Epidermal melanocyte (primary cell): ENCODE results near the gene PABPN1L.
"Not testable (repeated sequence)": the region's sequence is repeated elsewhere in the genome, so short reads cannot be mapped to it uniquely, and the experiment has no call there.

Experiments
- DNase-seq: peaks from one replicate; pipeline ENCODE4 v3.0.0; 2011; ENCODE audit warnings: low spot score; ENCODE audit not compliant: insufficient read length

PABPN1L gene

GRCh38 chr16:88833086-88833485 lies 33.4 kb downstream of the PABPN1L start:
- DNase-seq, result no peak

- no peak for DNase-seq
These were observed 34.6 kb downstream of the PABPN1L start for GRCh38 chr16:88831838-88832237.

- no peak for DNase-seq
These were observed 35.7 kb downstream of the PABPN1L start for GRCh38 chr16:88830783-88831182.

GRCh38 chr16:88830258-88830657 lies 36.2 kb downstream of the PABPN1L start:
- no peak for DNase-seq

GRCh38 chr16:88828711-88829110 lies 37.7 kb downstream of the PABPN1L start:
- DNase-seq, result no peak

GRCh38 chr16:88827727-88828126 lies 38.7 kb downstream of the PABPN1L start:
- no peak for DNase-seq

GRCh38 chr16:88826070-88826840 lies 40.2 kb downstream of the PABPN1L start:
- DNase-seq, result no peak

- DNase-seq, result no peak
These were observed 41.3 kb downstream of the PABPN1L start for GRCh38 chr16:88825146-88825545.

- no peak for DNase-seq
These were observed 42.0 kb downstream of the PABPN1L start for GRCh38 chr16:88824256-88825077.

GRCh38 chr16:88823646-88824045 lies 42.8 kb downstream of the PABPN1L start:
- not testable (repeated sequence) for DNase-seq

- DNase-seq, result no peak
These were observed 44.0 kb downstream of the PABPN1L start for GRCh38 chr16:88822281-88823040.

- DNase-seq, result no peak
These were observed 45.2 kb downstream of the PABPN1L start for GRCh38 chr16:88821168-88821850.

GRCh38 chr16:88820385-88821025 lies 46.0 kb downstream of the PABPN1L start:
- DNase-seq, result no peak

GRCh38 chr16:88819126-88819525 lies 47.3 kb downstream of the PABPN1L start:
- no peak for DNase-seq

- no peak for DNase-seq
These were observed 47.9 kb downstream of the PABPN1L start for GRCh38 chr16:88818575-88818874.

- DNase-seq, result no peak
These were observed 48.5 kb downstream of the PABPN1L start for GRCh38 chr16:88817785-88818574.

GRCh38 chr16:88816736-88817535 lies 49.5 kb downstream of the PABPN1L start:
- DNase-seq, result no peak

GRCh38 chr16:88815901-88816589 lies 50.4 kb downstream of the PABPN1L start:
- no peak for DNase-seq

- no peak for DNase-seq
These were observed 51.2 kb downstream of the PABPN1L start for GRCh38 chr16:88815227-88815626.
